Stomach (tissue), 9 donors: Measurements from ENCODE around the gene RPRD2. TPM values are rescaled to one million over a fixed set of nuclear protein-coding genes. Genes with fewer than 3 reads are reported as not detected.

Source experiments
- DNase-seq, 2 donors: peaks; one replicate each; pipeline versions ENCODE4 v3.0.0 to v3.0.0-alpha.2; 2013 to 2019
- H3K27ac ChIP-seq, 5 donors: fragments of 200-600 bp in 4 of 5; sonication (generic) in 4 of 5; one replicate each; pipeline ENCODE4 v1.5.1; 2013 to 2019; ENCODE audit warnings: mild to moderate bottlenecking in 1 of 5, moderate library complexity in 1 of 5
- H3K27me3 ChIP-seq, 3 donors: fragments of 200-600 bp; sonication (generic); one replicate each; pipeline ENCODE4 v1.5.1; 2017 to 2019; ENCODE audit warnings: mixed run types in 1 of 3
- H3K36me3 ChIP-seq, 4 donors: fragments of 200-600 bp; sonication (generic); 1 replicate in 3 of 4; 2 replicates in 1 of 4; pipeline ENCODE4 v1.5.1; 2016 to 2019
- H3K4me1 ChIP-seq, 4 donors: fragments of 200-600 bp; sonication (generic); one replicate each; pipeline ENCODE4 v1.5.1; 2016 to 2019
- H3K4me3 ChIP-seq, 4 donors: fragments of 200-600 bp; sonication (generic) in 3 of 4; one replicate each; pipeline ENCODE4 v1.5.1; 2016 to 2019; ENCODE audit warnings: mild to moderate bottlenecking in 1 of 4
- H3K9me3 ChIP-seq, 4 donors: fragments of 200-600 bp; sonication (generic); one replicate each; pipeline ENCODE4 v1.5.1; 2016 to 2019
- EP300 ChIP-seq: sonication (generic); formaldehyde crosslinking; IDR thresholded peaks from one replicate; pipeline ENCODE4 v1.6.1; 2017; ENCODE audit warnings: antibody characterized with exemption
- POLR2A ChIP-seq, 4 donors: fragments of 450-650 bp; IDR thresholded peaks; one replicate each; pipeline ENCODE4 v1.6.1; 2016; ENCODE audit warnings: antibody characterized with exemption in 4 of 4, control low read depth in 2 of 4, mild to moderate bottlenecking in 1 of 4, moderate library complexity in 1 of 4
- POLR2AphosphoS5 ChIP-seq, 3 donors: sonication (generic); formaldehyde crosslinking; IDR thresholded peaks; one replicate each; pipeline ENCODE4 v1.6.1; 2016; ENCODE audit warnings: antibody characterized with exemption in 3 of 3
- WGBS, 5 donors: extraction: QIAGEN DNeasy Blood & Tissue Kit in 3 of 5; methylation state at CpG; one replicate each; pipeline versions ENCODE4 v1.1.5 to v1.1.7; 2013 to 2018; 5-methylcytosine and 5-hydroxymethylcytosine counted together
- intact Hi-C: fragments of 100-400 bp; cut with DNase I; formaldehyde crosslinking; loops from one replicate; pipeline ENCODE4 v1.15.1; 2023; ENCODE audit warnings: low total_unique reads
- polyA plus RNA-seq, 3 donors: library from polyadenylated mRNA; stranded (reverse); fragments of 200-250 nt; gene quantifications; one replicate each; pipeline ENCODE4 v1.2.3, GENCODE V29; 2013
- total RNA-seq, 5 donors: library from RNA; depleted of rRNA; stranded (reverse); fragments of >200 nt; gene quantifications; one replicate each; pipeline versions ENCODE4 v1.1.0 to v1.2.3, GENCODE V29; 2014 to 2016
- TF ChIP-seq, protein P1 (sequence below), 7 experiments: fragments of 450-650 bp in 4 of 7; fragments of 200-600 bp in 3 of 7; sonication (generic) in 3 of 7; IDR thresholded peaks; one replicate each; pipeline ENCODE4 v1.5.1; 2016 to 2019; ENCODE audit warnings: antibody characterized with exemption in 7 of 7, control low read depth in 2 of 7, mild to moderate bottlenecking in 1 of 7
- donor health status: healthy with polysubstance abuse.
- donor health status: Bipolar disorder and iron deficiency.
- donor health status: healthy.

The RPRD2 gene
- total and polyA plus RNA-seq, 8 donors: 4.5 to 41.4 (median 12.3) TPM

DNA sequence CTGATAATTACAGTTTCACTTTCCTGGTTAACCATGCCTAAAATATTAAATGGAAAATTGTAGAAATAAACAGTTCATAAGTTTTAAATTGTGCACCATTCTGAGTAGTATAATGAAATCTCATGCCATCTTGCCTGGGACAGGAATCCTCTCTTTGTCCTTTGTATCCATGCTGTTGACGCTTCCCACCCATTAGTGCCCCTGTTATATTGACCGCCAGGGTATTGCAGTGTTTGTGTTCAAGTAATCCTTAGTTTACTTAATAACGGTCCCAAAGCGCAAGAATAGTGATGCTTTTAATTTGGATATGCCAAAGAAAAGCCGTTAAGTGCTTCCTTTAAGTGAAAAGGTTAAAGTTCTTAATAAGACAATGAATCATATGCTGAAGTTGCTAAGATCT lies 41.7 kb downstream of the RPRD2 start:
- H3K9me3 ChIP-seq: no peaks in the 10 kb centered on the region
- H3K27ac ChIP-seq: no peak overlapping the region
- no peaks in the 10 kb centered on the region for H3K36me3 ChIP-seq
- no peaks in the 10 kb centered on the region for H3K27me3 ChIP-seq
- no peak overlapping the region for H3K4me3 ChIP-seq
- intact Hi-C loops: no loop called here
- peaks cover 8 to 54% (median 39%) of the 10 kb centered on the region in 4 donors for H3K4me1 ChIP-seq
- TF ChIP-seq, protein P1, sequence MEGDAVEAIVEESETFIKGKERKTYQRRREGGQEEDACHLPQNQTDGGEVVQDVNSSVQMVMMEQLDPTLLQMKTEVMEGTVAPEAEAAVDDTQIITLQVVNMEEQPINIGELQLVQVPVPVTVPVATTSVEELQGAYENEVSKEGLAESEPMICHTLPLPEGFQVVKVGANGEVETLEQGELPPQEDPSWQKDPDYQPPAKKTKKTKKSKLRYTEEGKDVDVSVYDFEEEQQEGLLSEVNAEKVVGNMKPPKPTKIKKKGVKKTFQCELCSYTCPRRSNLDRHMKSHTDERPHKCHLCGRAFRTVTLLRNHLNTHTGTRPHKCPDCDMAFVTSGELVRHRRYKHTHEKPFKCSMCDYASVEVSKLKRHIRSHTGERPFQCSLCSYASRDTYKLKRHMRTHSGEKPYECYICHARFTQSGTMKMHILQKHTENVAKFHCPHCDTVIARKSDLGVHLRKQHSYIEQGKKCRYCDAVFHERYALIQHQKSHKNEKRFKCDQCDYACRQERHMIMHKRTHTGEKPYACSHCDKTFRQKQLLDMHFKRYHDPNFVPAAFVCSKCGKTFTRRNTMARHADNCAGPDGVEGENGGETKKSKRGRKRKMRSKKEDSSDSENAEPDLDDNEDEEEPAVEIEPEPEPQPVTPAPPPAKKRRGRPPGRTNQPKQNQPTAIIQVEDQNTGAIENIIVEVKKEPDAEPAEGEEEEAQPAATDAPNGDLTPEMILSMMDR (IDR thresholded peaks at IDR 0.05): no peak
- TF ChIP-seq POLR2AphosphoS5 (IDR thresholded peaks at IDR 0.05): no peak
- no peak for TF ChIP-seq POLR2A (IDR thresholded peaks at IDR 0.05)
- TF ChIP-seq EP300: no peak
- WGBS, 5 donors: 53 to 70% (median 65%) methylated on average over 5 of the region's 5 CpGs
- no peak for DNase-seq

DNA sequence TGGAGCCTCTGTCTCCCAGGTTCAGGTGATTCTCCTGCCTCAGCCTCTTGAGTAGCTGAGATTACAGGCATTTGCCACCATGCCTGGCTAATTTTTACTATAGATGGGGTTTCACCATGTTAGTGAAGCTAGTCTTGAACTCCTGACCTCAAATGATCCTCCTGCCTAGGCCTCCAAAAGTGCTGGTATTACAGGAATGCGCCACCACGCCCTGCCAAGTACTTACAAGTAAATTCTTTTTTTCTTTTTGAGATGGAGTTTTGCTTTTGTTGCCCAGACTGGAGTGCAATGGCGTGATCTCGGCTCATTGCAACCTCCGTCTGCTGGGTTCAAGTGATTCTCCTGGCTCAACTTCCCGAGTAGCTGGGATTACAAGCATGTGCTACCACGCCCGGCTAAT lies 42.5 kb downstream of the RPRD2 start:
- Histone ChIP-seq H3K4me3 (no peak overlapping the region), H3K27me3 (no peaks in the 10 kb centered on the region), H3K9me3 (no peaks in the 10 kb centered on the region), H3K4me1 (peaks cover 8 to 58% (median 41%) of the 10 kb centered on the region in 4 donors), H3K36me3 (no peaks in the 10 kb centered on the region), H3K27ac (no peak overlapping the region)
- intact Hi-C loops: no loop called here
- WGBS, 5 donors: 78 to 96% (median 94%) methylated on average over 8 of the region's 8 CpGs
- no peak for DNase-seq
- TF ChIP-seq, protein P1 (IDR thresholded peaks at IDR 0.05): no peak
- TF ChIP-seq EP300 (no peak), POLR2AphosphoS5 (IDR thresholded peaks at IDR 0.05) (no peak), POLR2A (IDR thresholded peaks at IDR 0.05) (no peak)

DNA sequence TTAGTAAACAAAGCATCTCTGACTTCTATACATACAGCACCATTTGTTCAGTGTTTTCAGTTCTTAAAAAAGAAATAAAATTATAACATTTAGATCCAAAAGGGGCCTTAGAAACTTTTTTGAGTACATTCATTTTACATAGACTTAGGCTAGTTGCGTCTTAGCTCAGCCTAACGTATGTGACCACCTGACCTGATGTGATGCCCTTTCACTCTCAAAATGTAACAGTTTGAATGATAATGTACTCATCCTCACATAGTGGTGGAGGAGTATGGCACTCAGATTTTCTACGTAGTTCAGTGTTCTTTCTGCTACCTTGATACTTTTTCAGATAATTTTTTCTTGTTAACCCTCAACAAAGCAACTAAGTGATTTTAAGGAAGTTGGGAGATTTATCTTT lies 43.4 kb downstream of the RPRD2 start:
- no peaks in the 10 kb centered on the region for H3K36me3 ChIP-seq
- H3K4me1 ChIP-seq: peaks cover 8 to 62% (median 41%) of the 10 kb centered on the region in 4 donors
- H3K27ac ChIP-seq: no peak overlapping the region
- DNase-seq: no peak
- H3K4me3 ChIP-seq: no peak overlapping the region
- H3K9me3 ChIP-seq: no peaks in the 10 kb centered on the region
- TF ChIP-seq POLR2AphosphoS5 (IDR thresholded peaks at IDR 0.05) (no peak), EP300 (no peak), POLR2A (IDR thresholded peaks at IDR 0.05) (no peak)
- TF ChIP-seq, protein P1 (IDR thresholded peaks at IDR 0.05): no peak
- no peaks in the 10 kb centered on the region for H3K27me3 ChIP-seq
- WGBS, 5 donors: 88 to 96% (median 92%) methylated on average over 3 of the region's 3 CpGs
- intact Hi-C loops: no loop called here

DNA sequence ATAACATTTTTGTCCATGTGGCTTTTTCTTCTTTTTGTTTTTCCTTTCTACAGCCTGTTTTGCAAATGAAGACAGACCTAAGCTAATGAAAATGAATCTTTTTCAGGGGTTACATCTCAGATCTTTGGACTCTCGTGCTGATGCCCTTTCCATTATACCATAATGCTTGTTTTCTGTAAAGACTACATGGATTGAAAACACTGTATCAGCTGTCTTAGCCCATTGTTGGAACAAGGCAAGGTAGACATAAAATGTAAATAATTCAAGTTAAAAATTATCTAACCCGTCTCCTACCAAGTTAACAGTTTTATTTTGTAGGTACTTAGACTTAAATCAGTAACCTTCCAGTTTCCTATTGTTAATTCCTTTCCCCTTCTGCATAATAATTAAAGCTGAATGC lies 44.9 kb downstream of the RPRD2 start:
- H3K4me1 ChIP-seq: peaks cover 8 to 62% (median 41%) of the 10 kb centered on the region in 4 donors
- H3K36me3 ChIP-seq: no peaks in the 10 kb centered on the region
- H3K27me3 ChIP-seq: no peaks in the 10 kb centered on the region
- no peaks in the 10 kb centered on the region for H3K9me3 ChIP-seq
- no peak overlapping the region for H3K4me3 ChIP-seq
- intact Hi-C loops: no loop called here
- 33 to 54% (median 49%) methylated on average over 2 of the region's 2 CpGs for WGBS, 5 donors
- no peak for TF ChIP-seq EP300
- H3K27ac ChIP-seq: no peak overlapping the region
- no peak for DNase-seq

DNA sequence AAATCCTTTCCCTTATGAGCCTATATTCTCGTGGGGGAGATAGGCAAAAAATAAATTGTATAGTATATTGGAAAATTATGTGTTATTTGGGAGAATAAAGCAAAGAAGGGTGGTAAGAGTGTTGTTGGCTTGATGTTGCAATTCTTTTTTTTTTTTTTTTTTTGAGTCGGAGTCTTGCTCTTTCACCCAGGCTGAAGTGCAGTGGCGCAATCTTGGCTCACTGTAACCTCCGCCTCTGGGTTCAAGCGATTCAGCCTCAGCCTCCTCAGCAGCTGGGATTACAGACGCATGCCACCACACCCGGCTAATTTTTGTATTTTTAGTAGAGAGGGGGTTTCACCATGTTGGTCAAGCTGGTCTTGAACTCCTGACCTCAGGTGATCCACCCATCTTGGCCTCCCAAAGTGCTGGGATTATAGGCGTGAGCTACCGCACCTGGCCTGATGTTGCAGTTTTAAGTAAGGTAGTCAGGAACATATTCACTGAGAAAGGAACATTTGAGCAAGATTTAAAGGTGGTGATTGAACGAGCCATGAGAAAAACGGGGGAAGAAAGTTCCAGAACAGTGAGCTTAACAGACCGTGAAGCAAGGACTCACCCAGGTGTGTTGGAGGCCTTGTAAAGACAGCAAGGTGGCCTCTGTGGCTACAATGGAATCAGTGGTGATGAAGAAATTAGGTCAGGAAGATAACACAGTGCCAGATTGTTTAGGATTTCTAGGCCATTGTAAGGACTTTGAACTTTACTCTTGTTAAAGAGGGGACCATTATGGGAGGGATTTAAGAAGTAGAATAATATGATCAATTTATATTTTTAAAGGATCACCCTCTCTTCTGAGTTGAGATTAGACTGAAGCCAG lies 45.8 kb downstream of the RPRD2 start:
- H3K4me1 ChIP-seq: peaks cover 8 to 62% (median 40%) of the 10 kb centered on the region in 4 donors
- H3K27ac ChIP-seq: peak overlapping the region in 1 of 5 donors; percentile 31
- H3K27me3 ChIP-seq: no peaks in the 10 kb centered on the region
- DNase-seq: peak in 1 of 2 donors; percentile 7
- no peak overlapping the region for H3K4me3 ChIP-seq
- no peak for TF ChIP-seq EP300
- no peak for TF ChIP-seq POLR2A (IDR thresholded peaks at IDR 0.05)
- no peak for TF ChIP-seq POLR2AphosphoS5 (IDR thresholded peaks at IDR 0.05)
- TF ChIP-seq, protein P1 (IDR thresholded peaks at IDR 0.05): no peak
- intact Hi-C loops: no loop called here
- H3K9me3 ChIP-seq: no peaks in the 10 kb centered on the region
- no peaks in the 10 kb centered on the region for H3K36me3 ChIP-seq
- WGBS, 5 donors: 65 to 74% (median 72%) methylated on average over 12 of the region's 12 CpGs
